ENCODE data around the gene KCNMB2.

DNA sequence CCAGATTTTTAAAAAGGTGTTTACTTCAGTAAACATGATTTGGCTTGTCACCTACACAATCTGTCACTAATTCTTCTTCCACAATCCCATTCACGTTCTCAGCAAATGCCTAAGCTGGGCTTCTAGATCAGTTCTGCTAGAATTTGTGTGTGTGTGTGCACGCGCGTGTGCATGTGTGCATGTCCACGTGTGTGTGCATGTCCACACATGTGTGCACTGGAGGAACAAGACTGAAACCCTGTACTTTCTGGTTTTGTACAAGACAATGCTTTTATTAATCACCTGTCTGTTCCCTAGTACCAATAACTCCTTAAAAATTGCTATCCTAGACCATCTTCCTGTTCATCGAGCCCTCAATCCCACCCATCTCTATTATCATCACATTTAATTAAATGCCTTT is 229.2 kb downstream of the KCNMB2 start:
- TF ChIP-seq ETV6 (CRISPR knock-in tag; IDR thresholded peaks at IDR 0.05) (no peak), RELA (CRISPR knock-in tag; IDR thresholded peaks at IDR 0.05; ENCODE audit: borderline replicate concordance) (no peak), NFYB (CRISPR knock-in tag; conservative IDR thresholded peaks at IDR 0.05; ENCODE audit: low read depth) (no peak), CREB1 (CRISPR knock-in tag; IDR thresholded peaks at IDR 0.05) (no peak), TEAD4 (CRISPR knock-in tag; IDR thresholded peaks at IDR 0.05) (no peak), JUN (CRISPR knock-in tag; IDR thresholded peaks at IDR 0.05) (no peak)
- TF ChIP-seq, protein P1, sequence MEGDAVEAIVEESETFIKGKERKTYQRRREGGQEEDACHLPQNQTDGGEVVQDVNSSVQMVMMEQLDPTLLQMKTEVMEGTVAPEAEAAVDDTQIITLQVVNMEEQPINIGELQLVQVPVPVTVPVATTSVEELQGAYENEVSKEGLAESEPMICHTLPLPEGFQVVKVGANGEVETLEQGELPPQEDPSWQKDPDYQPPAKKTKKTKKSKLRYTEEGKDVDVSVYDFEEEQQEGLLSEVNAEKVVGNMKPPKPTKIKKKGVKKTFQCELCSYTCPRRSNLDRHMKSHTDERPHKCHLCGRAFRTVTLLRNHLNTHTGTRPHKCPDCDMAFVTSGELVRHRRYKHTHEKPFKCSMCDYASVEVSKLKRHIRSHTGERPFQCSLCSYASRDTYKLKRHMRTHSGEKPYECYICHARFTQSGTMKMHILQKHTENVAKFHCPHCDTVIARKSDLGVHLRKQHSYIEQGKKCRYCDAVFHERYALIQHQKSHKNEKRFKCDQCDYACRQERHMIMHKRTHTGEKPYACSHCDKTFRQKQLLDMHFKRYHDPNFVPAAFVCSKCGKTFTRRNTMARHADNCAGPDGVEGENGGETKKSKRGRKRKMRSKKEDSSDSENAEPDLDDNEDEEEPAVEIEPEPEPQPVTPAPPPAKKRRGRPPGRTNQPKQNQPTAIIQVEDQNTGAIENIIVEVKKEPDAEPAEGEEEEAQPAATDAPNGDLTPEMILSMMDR (IDR thresholded peaks at IDR 0.05) = no peak
- TF ChIP-seq, protein P2, sequence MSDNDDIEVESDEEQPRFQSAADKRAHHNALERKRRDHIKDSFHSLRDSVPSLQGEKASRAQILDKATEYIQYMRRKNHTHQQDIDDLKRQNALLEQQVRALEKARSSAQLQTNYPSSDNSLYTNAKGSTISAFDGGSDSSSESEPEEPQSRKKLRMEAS (CRISPR knock-in tag; IDR thresholded peaks at IDR 0.05) = no peak
- TF ChIP-seq, protein P3, sequence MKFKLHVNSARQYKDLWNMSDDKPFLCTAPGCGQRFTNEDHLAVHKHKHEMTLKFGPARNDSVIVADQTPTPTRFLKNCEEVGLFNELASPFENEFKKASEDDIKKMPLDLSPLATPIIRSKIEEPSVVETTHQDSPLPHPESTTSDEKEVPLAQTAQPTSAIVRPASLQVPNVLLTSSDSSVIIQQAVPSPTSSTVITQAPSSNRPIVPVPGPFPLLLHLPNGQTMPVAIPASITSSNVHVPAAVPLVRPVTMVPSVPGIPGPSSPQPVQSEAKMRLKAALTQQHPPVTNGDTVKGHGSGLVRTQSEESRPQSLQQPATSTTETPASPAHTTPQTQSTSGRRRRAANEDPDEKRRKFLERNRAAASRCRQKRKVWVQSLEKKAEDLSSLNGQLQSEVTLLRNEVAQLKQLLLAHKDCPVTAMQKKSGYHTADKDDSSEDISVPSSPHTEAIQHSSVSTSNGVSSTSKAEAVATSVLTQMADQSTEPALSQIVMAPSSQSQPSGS (CRISPR knock-in tag; IDR thresholded peaks at IDR 0.05; ENCODE audit: borderline replicate concordance, low read depth) = no peak
